HFF-Myc (cell line): Measurements from ENCODE around the gene CBLN3.
A peak's percentile ranks its signal among the peaks of the same experiment; 100 is the strongest.

ENCODE experiments used
- DNase-seq: peaks from one replicate; pipeline ENCODE4 v3.0.0-alpha.2; 2011; ENCODE audit warnings: low read depth; ENCODE audit errors: extremely low read depth
- H3K4me3 ChIP-seq: replicated peaks from 2 replicates; pipeline ENCODE4 v1.5.1; 2011; ENCODE audit warnings: low read depth, mild to moderate bottlenecking, control low read depth, low read length
- TF ChIP-seq, protein P1 (sequence below): IDR thresholded peaks from 2 replicates; pipeline ENCODE4 v1.5.1; 2012; ENCODE audit warnings: mild to moderate bottlenecking, low read depth, low read length, control low read depth; ENCODE audit errors: missing control alignments

CBLN3 gene

DNA sequence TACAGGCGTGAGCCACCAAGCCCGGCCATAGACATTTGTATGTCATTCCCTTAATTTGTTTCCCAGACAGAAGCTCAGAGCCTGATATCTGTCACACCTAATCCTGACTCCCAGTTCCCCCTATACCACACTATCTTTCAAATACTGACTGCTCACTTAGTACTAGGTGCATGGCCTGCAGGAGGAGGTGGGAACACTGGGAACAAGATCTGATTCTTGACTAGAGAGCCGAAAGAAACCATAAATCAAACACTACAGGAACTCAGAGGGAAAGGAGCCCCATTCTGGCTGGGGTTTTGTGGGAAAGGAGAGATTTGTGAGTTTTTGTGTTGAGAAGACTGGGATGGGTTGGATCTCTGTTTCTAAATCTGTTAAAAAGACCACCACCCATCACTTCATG is 5.2 kb upstream of the CBLN3 start:
- no peak overlapping the region for H3K4me3 ChIP-seq
- TF ChIP-seq, protein P1, sequence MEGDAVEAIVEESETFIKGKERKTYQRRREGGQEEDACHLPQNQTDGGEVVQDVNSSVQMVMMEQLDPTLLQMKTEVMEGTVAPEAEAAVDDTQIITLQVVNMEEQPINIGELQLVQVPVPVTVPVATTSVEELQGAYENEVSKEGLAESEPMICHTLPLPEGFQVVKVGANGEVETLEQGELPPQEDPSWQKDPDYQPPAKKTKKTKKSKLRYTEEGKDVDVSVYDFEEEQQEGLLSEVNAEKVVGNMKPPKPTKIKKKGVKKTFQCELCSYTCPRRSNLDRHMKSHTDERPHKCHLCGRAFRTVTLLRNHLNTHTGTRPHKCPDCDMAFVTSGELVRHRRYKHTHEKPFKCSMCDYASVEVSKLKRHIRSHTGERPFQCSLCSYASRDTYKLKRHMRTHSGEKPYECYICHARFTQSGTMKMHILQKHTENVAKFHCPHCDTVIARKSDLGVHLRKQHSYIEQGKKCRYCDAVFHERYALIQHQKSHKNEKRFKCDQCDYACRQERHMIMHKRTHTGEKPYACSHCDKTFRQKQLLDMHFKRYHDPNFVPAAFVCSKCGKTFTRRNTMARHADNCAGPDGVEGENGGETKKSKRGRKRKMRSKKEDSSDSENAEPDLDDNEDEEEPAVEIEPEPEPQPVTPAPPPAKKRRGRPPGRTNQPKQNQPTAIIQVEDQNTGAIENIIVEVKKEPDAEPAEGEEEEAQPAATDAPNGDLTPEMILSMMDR = no peak
- no peak for DNase-seq

DNA sequence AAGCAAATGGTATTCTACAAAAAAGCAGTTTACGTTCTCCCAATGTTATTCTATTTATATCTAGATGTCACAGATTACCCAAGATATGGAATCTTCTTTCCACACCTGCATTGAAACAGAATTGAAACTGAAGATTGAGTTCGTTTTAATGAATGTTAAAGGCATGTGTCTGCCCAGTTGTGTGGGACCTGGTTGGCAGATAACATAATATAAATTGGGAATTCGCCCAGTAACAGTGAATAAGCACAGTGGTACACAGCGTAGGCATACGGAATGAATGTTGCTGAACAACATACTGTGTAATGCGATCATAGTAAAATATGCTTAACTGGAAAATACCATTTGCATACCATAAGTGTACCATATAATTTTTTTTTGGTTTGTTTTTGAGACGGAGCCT is 4.6 kb upstream of the CBLN3 start:
- DNase-seq = no peak
- TF ChIP-seq, protein P1 = no peak
- no peak overlapping the region for H3K4me3 ChIP-seq

DNA sequence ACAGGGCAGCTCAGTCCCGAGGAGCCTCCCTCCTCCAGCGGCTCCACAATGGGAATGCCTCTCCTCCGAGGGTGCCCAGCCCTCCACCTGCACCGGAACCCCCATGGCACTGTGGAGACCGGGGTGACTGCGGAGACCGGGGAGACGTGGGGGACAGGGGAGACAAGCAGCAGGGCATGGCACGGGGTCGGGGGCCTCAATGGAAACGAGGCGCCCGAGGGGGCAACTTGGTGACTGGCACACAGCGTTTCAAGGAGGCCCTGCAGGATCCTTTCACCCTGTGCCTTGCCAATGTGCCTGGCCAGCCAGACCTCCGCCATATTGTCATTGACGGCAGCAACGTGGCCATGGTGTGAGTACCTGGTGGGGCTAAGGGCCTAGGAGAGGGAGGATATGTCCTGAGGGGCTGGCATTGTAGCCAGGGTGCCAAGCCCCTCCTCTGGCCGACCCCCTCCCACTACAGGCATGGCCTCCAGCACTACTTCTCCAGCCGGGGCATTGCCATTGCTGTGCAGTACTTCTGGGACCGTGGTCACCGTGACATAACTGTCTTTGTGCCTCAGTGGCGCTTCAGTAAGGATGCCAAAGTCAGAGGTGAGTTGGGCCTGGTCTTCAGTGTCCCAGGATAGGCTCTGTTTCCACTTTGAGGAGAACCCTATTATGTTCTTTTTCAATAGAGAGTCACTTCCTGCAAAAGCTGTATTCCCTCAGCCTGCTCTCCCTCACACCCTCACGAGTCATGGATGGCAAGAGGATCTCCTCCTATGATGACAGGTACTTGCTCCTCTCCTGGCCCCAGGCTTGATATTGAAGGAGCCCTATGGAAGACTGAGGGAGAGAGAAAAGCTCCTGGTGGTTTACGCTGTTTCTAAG is 3.0 kb upstream of the CBLN3 start:
- H3K4me3 ChIP-seq = peak overlapping the region; percentile 61
- TF ChIP-seq, protein P1 = no peak
- DNase-seq = no peak

DNA sequence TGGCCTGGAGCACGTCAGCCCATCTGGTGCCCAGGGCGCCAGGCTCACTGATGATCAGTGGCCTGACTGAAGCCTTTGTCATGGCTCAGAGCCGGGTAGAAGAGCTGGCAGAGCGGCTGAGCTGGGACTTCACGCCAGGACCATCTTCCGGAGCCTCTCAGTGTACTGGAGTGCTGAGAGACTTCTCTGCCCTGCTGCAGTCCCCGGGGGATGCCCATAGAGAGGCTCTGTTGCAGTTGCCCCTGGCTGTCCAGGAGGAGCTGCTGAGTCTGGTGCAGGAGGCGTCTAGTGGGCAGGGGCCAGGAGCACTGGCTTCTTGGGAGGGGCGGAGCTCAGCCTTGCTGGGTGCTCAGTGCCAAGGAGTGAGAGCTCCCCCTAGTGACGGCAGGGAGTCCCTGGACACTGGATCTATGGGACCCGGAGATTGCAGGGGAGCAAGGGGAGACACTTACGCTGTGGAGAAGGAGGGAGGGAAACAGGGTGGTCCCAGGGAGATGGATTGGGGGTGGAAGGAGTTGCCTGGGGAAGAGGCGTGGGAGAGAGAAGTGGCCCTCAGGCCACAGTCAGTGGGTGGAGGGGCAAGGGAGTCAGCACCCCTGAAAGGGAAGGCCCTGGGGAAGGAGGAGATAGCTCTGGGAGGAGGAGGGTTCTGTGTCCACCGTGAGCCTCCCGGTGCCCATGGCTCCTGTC is 2.2 kb upstream of the CBLN3 start:
- peak overlapping the region; percentile 61 for H3K4me3 ChIP-seq
- DNase-seq = peak; percentile 85
- TF ChIP-seq, protein P1 = peak; percentile 100

DNA sequence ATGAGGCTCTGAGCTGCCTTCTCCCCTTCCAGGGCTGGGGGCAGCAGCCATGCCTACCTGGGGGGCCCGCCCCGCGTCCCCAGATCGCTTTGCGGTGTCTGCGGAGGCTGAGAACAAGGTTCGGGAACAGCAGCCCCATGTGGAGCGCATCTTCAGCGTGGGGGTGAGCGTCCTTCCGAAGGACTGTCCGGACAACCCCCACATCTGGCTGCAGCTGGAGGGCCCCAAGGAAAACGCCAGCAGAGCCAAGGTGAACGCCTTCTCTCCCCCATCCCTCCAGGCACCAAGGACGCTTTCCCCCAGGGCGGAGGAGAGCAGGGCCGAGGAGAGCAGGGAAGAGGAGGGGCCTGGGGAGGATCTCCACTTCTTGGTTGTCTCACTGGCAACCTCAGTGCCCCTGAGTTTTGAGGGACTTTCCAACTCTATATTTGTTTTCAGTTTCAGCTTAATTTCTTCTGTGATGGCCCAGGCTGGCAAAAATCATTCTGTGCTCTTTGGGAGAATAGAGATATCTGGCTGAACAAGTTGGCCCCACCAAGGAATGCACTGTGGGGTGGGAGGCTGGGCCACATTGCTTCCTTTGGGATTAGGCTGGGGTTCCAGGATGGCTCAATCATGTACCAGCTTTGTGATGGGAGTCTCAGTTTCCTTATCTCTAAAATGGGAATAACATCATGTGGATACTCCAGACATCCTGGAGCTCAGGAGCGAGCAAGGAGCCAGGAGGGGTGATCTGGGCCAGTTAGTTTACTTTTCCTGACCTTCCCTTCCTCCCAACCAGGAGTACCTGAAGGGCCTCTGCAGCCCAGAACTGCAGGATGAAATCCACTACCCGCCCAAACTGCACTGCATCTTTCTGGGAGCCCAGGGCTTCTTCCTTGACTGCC is 1.5 kb upstream of the CBLN3 start:
- no peak for DNase-seq
- TF ChIP-seq, protein P1 = no peak
- peak overlapping the region; percentile 61 for H3K4me3 ChIP-seq

DNA sequence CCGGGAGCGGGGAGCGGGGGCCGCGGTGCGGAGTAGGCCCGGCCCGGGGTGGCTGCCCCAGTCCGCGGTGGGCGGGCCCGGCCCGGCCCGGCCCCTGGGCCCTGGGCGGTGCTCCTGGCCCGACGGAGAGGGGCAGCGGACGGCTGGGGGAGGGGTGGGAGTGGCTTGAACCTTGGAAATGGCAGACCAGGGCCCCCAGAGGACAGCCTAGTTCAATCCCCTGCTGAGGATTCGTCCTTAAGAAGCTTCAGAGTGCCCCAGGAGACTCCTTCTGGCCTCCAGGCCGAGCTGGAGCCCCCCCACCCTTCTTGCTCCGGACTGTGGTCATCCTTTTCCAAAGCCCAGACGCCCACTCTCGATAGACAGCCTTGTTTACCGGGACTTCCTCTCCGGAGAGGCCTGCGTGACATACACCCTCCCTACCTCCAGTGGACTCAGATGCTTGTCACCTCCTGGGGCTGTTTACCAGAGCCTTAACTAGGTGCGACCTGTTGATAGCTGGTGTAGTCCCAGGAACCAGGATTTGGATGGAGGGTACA is 744 bp upstream of the CBLN3 start:
- DNase-seq = no peak
- peak overlapping the region; percentile 61 for H3K4me3 ChIP-seq
- TF ChIP-seq, protein P1 = no peak
